GM18873 (cell line): ENCODE results near the gene PUSL1.

Experiments used
- ATAC-seq: cut with Tn5 transposase; IDR thresholded peaks from one replicate; pipeline ENCODE4 v1.9.1; 2021; ENCODE audit warnings: mild to moderate bottlenecking, moderate library complexity, moderate number of reproducible peaks; ENCODE audit not compliant: unreplicated experiment, low FRiP score

The PUSL1 gene

GRCh38 chr1:1293263-1294249 lies 14.8 kb upstream of the PUSL1 start:
- no peak for ATAC-seq

GRCh38 chr1:1294250-1294890 lies 14.0 kb upstream of the PUSL1 start:
- ATAC-seq: no peak

- ATAC-seq: no peak
Measured at GRCh38 chr1:1295154-1295923, 13.1 kb upstream of the PUSL1 start.

- no peak for ATAC-seq
Measured at GRCh38 chr1:1296070-1297061, 12.0 kb upstream of the PUSL1 start.

- ATAC-seq: no peak
Measured at GRCh38 chr1:1297802-1298424, 10.5 kb upstream of the PUSL1 start.

- ATAC-seq: no peak
Measured at GRCh38 chr1:1298861-1299685, 9.3 kb upstream of the PUSL1 start.

- ATAC-seq: no peak
Measured at GRCh38 chr1:1299686-1300351, 8.6 kb upstream of the PUSL1 start.

GRCh38 chr1:1300352-1300739 lies 8.1 kb upstream of the PUSL1 start:
- no peak for ATAC-seq

GRCh38 chr1:1302006-1302430 lies 6.4 kb upstream of the PUSL1 start:
- ATAC-seq: no peak

- no peak for ATAC-seq
Measured at GRCh38 chr1:1302951-1303509, 5.4 kb upstream of the PUSL1 start.

GRCh38 chr1:1303736-1304135 lies 4.7 kb upstream of the PUSL1 start:
- no peak for ATAC-seq

- ATAC-seq: no peak
Measured at GRCh38 chr1:1304331-1305299, 3.8 kb upstream of the PUSL1 start.

GRCh38 chr1:1305300-1306069 lies 2.9 kb upstream of the PUSL1 start:
- no peak for ATAC-seq

GRCh38 chr1:1306070-1306660 lies 2.2 kb upstream of the PUSL1 start:
- ATAC-seq: no peak

- ATAC-seq: no peak
Measured at GRCh38 chr1:1306661-1307260, 1.6 kb upstream of the PUSL1 start.
